A204.1 (cell line): ENCODE measurements around the gene SLC25A51.
"Not testable (repeated sequence)": the region's sequence is repeated elsewhere in the genome, so short reads cannot be mapped to it uniquely, and the experiment has no call there.

Source experiments
- FAIRE-seq: peaks from 2 replicates; lab custom pipeline; 2012; peaks lifted over from hg19 to GRCh38; lab: Jason Lieb, UNC

Gene SLC25A51

GRCh38 chr9:37919246-37919955 is 15.5 kb upstream of the SLC25A51 start:
- no peak for FAIRE-seq

- FAIRE-seq, result no peak
These were observed 14.8 kb upstream of the SLC25A51 start for GRCh38 chr9:37918665-37919170.

GRCh38 chr9:37917801-37918664 is 14.1 kb upstream of the SLC25A51 start:
- FAIRE-seq, result no peak

GRCh38 chr9:37917313-37917731 is 13.4 kb upstream of the SLC25A51 start:
- FAIRE-seq, result no peak

- no peak for FAIRE-seq
These were observed 12.8 kb upstream of the SLC25A51 start for GRCh38 chr9:37916471-37917312.

- no peak for FAIRE-seq
These were observed 12.1 kb upstream of the SLC25A51 start for GRCh38 chr9:37915911-37916470.

GRCh38 chr9:37914701-37915358 is 10.9 kb upstream of the SLC25A51 start:
- FAIRE-seq, result no peak

- no peak for FAIRE-seq
These were observed 10.2 kb upstream of the SLC25A51 start for GRCh38 chr9:37914154-37914551.

- FAIRE-seq, result peak; percentile 37
These were observed 9.7 kb upstream of the SLC25A51 start for GRCh38 chr9:37913480-37914153.

- FAIRE-seq, result no peak
These were observed 7.3 kb upstream of the SLC25A51 start for GRCh38 chr9:37911271-37911681.

- FAIRE-seq, result no peak
These were observed 6.3 kb upstream of the SLC25A51 start for GRCh38 chr9:37910271-37910670.

- not testable (repeated sequence) for FAIRE-seq
These were observed 5.9 kb upstream of the SLC25A51 start for GRCh38 chr9:37909836-37910235.

- FAIRE-seq, result no peak
These were observed 5.4 kb upstream of the SLC25A51 start for GRCh38 chr9:37909326-37909725.

GRCh38 chr9:37908698-37909186 is 4.8 kb upstream of the SLC25A51 start:
- FAIRE-seq, result no peak

GRCh38 chr9:37908283-37908682 is 4.4 kb upstream of the SLC25A51 start:
- FAIRE-seq, result no peak

- FAIRE-seq, result no peak
These were observed 2.6 kb upstream of the SLC25A51 start for GRCh38 chr9:37906312-37907239.

GRCh38 chr9:37905776-37906175 is 1.8 kb upstream of the SLC25A51 start:
- no peak for FAIRE-seq

GRCh38 chr9:37905131-37905505 is 1.2 kb upstream of the SLC25A51 start:
- no peak for FAIRE-seq

- FAIRE-seq, result no peak
These were observed 661 bp upstream of the SLC25A51 start for GRCh38 chr9:37904445-37905130.
